Skeletal muscle satellite cell (primary cell): ENCODE data around the gene ATXN7.

Experiments used
- H3K27me3 ChIP-seq: 2 replicates; pipeline ENCODE4 v1.7.0; 2013; ENCODE audit warnings: low read length; ENCODE audit not compliant: control insufficient read depth, insufficient read depth
- H3K36me3 ChIP-seq: 2 replicates; pipeline ENCODE4 v1.7.0; 2013; ENCODE audit warnings: mild to moderate bottlenecking, control low read depth, low read length; ENCODE audit not compliant: insufficient read depth
- H3K4me1 ChIP-seq: 2 replicates; pipeline ENCODE4 v1.7.0; 2013; ENCODE audit warnings: low read length; ENCODE audit not compliant: control insufficient read depth, insufficient read depth
- H3K4me2 ChIP-seq: 2 replicates; pipeline ENCODE4 v1.7.0; 2013; ENCODE audit warnings: mild to moderate bottlenecking, low read length
- H3K4me3 ChIP-seq: 2 replicates; pipeline ENCODE4 v1.7.0; 2013; ENCODE audit warnings: low read length
- H3K9ac ChIP-seq: 2 replicates; pipeline ENCODE4 v1.7.0; 2013; ENCODE audit warnings: mild to moderate bottlenecking, low read depth, low read length, moderate library complexity
- H3K9me3 ChIP-seq: replicated peaks from 2 replicates; pipeline ENCODE4 v1.7.0; 2013; ENCODE audit warnings: mild to moderate bottlenecking, control low read depth, low read length

The ATXN7 gene

DNA sequence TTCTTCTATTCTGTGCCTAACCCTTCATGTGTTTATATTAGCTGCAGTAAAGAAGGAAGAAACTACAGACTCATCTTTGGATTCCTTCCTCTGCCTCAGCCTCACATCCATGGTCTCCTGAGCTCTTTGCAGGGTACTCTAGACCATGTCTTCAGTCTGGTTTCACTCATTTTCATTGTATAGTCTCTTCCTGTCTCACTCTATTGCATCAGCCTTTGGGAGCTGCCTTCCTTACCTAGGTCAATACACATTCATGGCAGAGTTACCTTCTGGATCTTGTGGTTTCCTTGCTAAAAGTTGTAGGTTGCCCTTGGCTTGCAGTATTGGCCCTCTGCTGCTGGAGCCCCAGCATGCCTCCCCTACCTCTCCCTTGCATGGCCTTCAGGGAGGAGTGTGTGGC lies 80.0 kb downstream of the ATXN7 start:
- H3K9me3 ChIP-seq: no peaks in the 10 kb centered on the region
- no peak overlapping the region for H3K4me3 ChIP-seq
- H3K9ac ChIP-seq: no peak overlapping the region
- no peaks in the 10 kb centered on the region for H3K27me3 ChIP-seq
- peaks cover 18% of the 10 kb centered on the region for H3K4me1 ChIP-seq
- no peak overlapping the region for H3K4me2 ChIP-seq
- peaks cover 5% of the 10 kb centered on the region for H3K36me3 ChIP-seq

DNA sequence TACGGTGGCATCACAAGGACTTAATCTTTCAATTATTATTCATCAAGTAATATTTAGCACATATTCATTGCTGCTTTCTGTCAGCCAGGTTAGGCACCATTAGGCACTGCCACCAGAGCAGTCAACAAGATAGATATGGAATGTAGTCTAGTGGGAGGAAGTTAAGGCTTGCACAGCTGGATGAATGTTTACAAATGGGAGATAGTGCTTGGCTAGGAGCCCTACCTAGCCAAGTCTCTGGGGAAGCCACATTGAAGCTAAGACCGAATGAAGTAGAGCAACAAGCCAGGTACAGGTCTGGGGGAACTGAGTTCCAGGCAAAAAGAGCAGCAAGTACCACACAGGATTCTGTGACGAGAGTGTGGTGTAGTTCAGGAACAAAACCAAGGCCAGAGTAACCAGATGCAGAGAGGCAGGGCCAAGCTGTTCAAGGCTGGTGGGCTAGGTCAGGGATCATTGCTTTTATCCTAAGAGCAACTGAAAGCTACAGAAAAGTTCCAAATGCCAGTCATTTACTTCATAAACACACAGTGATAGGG lies 82.0 kb downstream of the ATXN7 start:
- H3K9ac ChIP-seq: no peak overlapping the region
- no peak overlapping the region for H3K4me3 ChIP-seq
- peaks cover 21% of the 10 kb centered on the region for H3K4me1 ChIP-seq
- no peaks in the 10 kb centered on the region for H3K27me3 ChIP-seq
- no peak overlapping the region for H3K4me2 ChIP-seq
- no peaks in the 10 kb centered on the region for H3K9me3 ChIP-seq
- peaks cover 5% of the 10 kb centered on the region for H3K36me3 ChIP-seq

DNA sequence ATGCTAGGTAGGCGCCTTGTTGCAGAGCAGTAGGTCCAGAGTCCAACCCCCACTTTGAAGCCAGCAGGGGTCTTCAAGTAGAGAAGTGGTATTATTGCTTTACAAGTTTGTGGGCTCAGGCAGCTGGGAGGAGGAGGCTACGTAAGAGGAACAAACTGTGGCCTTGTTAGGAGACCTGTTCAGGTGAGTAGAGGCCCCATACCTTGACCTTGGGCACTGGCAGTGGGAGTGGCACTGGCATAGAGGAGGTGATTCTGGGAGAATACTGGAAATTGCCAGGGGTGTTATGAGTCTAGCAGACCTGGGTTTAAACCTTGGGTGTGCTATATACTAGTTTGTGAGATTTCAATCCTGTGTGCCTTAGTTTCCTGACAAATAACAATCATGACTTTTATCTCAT lies 83.1 kb downstream of the ATXN7 start:
- Histone ChIP-seq H3K4me2 (no peak overlapping the region), H3K4me3 (no peak overlapping the region), H3K27me3 (no peaks in the 10 kb centered on the region), H3K36me3 (peaks cover 5% of the 10 kb centered on the region), H3K9ac (no peak overlapping the region), H3K4me1 (peaks cover 26% of the 10 kb centered on the region), H3K9me3 (no peaks in the 10 kb centered on the region)

DNA sequence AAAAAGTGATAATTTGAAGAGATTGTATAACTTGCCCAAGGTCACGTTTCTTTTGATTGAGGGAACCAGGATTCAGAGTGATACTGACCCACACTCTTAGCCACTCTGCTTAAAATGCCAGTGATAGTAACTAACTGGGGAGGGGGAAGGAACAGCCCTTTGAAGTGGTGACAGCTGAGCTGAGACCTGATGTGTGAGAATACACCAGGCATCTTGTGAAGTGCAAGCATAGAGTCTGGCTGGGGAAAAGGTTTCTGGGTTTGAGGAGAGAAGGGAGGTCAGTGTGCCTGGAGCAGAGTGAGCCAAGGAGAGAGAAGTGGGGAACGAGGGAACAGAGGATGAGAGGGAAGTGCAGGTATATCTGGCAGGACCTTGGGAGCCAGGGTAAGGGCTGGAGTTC lies 83.9 kb downstream of the ATXN7 start:
- Histone ChIP-seq H3K4me1 (peaks cover 32% of the 10 kb centered on the region), H3K9ac (no peak overlapping the region), H3K4me2 (no peak overlapping the region), H3K9me3 (no peaks in the 10 kb centered on the region), H3K4me3 (no peak overlapping the region), H3K27me3 (no peaks in the 10 kb centered on the region), H3K36me3 (peaks cover 5% of the 10 kb centered on the region)

- Histone ChIP-seq H3K36me3 (peaks cover 5% of the 10 kb centered on the region), H3K27me3 (no peaks in the 10 kb centered on the region), H3K4me1 (peaks cover 32% of the 10 kb centered on the region), H3K9me3 (no peaks in the 10 kb centered on the region), H3K4me2 (no peak overlapping the region), H3K4me3 (no peak overlapping the region), H3K9ac (peak overlapping the region; percentile 58)
Observed at GRCh38 chr3:63949005-63949404, 85.3 kb downstream of the ATXN7 start.

GRCh38 chr3:63950698-63951097 lies 87.0 kb downstream of the ATXN7 start:
- Histone ChIP-seq H3K9me3 (no peaks in the 10 kb centered on the region), H3K4me2 (no peak overlapping the region), H3K36me3 (peaks cover 11% of the 10 kb centered on the region), H3K27me3 (no peaks in the 10 kb centered on the region), H3K4me1 (peaks cover 32% of the 10 kb centered on the region), H3K9ac (no peak overlapping the region), H3K4me3 (no peak overlapping the region)

DNA sequence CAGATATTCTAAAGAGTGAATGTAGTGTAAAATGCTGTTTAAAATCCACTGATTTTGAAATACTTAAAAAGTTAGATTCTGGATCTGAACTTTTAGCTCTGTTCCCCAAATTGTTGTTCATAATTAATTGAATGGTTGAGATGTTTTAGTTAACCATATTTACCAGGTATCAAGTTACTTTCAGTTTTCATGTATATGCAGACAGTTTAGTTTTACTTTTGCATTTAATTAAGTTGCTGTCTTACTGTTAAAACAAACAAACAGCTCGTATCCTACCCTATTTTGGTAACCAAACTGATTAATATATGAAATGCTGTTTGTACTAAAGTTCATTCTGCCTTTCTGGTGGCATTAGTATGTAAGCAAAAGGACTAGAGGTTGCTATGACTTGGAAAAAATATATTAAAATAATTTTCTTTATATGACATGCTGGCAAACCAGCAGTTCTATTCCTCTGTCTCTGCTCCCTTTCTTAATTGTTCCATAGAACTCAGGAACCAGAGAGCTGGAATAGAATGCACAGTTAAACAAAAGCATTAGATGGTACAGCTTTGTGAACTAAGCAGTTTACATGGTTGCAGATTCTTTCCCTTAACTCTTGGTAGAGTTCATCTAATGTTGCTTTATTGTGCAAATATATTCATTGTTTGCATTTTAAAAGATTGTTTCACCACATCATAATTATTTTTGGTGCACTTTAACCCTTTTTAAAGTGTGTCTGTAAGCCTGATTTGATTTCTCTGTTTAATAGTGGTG lies 88.0 kb downstream of the ATXN7 start:
- Histone ChIP-seq H3K9ac (no peak overlapping the region), H3K4me2 (no peak overlapping the region), H3K36me3 (peaks cover 14% of the 10 kb centered on the region), H3K4me3 (no peak overlapping the region), H3K9me3 (no peaks in the 10 kb centered on the region), H3K27me3 (no peaks in the 10 kb centered on the region), H3K4me1 (peaks cover 32% of the 10 kb centered on the region)

DNA sequence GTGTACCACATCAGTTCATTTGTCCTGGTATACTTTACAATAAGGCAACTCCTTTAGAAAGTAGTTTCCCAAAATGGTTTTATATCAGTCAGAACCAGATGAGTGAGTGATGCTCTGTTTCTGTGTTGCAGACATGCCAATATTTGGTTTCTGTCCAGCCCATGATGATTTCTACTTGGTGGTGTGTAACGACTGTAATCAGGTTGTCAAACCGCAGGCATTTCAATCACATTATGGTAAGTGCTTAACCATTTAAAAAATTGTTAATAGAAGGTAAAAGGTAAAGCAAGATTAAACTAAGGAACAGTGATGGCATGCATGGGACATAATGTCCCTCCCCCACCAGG lies 88.6 kb downstream of the ATXN7 start:
- Histone ChIP-seq H3K4me1 (peaks cover 32% of the 10 kb centered on the region), H3K9me3 (no peaks in the 10 kb centered on the region), H3K27me3 (no peaks in the 10 kb centered on the region), H3K9ac (no peak overlapping the region), H3K36me3 (peaks cover 16% of the 10 kb centered on the region), H3K4me2 (no peak overlapping the region), H3K4me3 (no peak overlapping the region)

GRCh38 chr3:63954182-63954581 lies 90.5 kb downstream of the ATXN7 start:
- Histone ChIP-seq H3K36me3 (peaks cover 16% of the 10 kb centered on the region), H3K9me3 (no peaks in the 10 kb centered on the region), H3K4me3 (no peak overlapping the region), H3K4me1 (peaks cover 21% of the 10 kb centered on the region), H3K27me3 (no peaks in the 10 kb centered on the region), H3K4me2 (no peak overlapping the region), H3K9ac (no peak overlapping the region)

DNA sequence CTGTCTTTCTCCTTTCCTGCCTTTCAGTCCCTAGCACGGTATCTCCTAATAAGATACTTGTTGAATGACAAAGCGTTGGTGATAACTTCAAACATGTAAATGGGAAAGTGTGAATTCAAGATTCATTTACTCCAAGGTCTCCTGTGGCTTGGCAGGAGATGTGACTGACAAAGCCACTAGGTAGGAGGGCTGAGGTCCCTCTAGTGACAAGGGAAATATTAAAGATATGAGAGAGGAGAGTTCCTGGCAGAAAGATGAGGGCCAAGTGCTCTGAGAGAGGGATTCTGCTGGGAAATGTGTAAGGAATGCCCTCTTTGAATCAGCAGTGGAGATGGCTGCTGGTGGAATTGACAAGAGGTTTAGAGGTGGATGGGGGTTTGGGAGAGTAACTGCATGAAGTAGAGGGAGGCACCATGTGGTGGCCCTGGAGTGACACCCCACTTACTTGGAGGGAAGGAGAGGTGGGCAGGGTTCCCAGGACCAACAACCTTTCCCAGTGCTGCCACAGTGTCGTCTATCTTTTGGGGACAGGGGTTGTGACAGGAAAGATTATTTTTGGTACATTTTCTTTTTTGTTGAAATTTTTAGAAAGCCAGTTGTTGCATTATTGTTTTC lies 91.5 kb downstream of the ATXN7 start:
- Histone ChIP-seq H3K36me3 (peaks cover 16% of the 10 kb centered on the region), H3K9me3 (no peaks in the 10 kb centered on the region), H3K27me3 (no peaks in the 10 kb centered on the region), H3K4me1 (peaks cover 21% of the 10 kb centered on the region), H3K4me3 (no peak overlapping the region), H3K9ac (no peak overlapping the region), H3K4me2 (no peak overlapping the region)

GRCh38 chr3:63955830-63956545 lies 92.3 kb downstream of the ATXN7 start:
- no peaks in the 10 kb centered on the region for H3K27me3 ChIP-seq
- H3K4me2 ChIP-seq: no peak overlapping the region
- peaks cover 16% of the 10 kb centered on the region for H3K36me3 ChIP-seq
- no peak overlapping the region for H3K4me3 ChIP-seq
- H3K9ac ChIP-seq: no peak overlapping the region
- H3K4me1 ChIP-seq: peaks cover 23% of the 10 kb centered on the region
- H3K9me3 ChIP-seq: no peaks in the 10 kb centered on the region
